ENCODE results near the gene CSRNP3. TPM values are rescaled to one million over a fixed set of nuclear protein-coding genes. Genes with fewer than 3 reads are reported as not detected.

The CSRNP3 gene
- total RNA-seq, 6 donors from 2014 or later = 0.46 to 4.1 (median 1.5) TPM

DNA sequence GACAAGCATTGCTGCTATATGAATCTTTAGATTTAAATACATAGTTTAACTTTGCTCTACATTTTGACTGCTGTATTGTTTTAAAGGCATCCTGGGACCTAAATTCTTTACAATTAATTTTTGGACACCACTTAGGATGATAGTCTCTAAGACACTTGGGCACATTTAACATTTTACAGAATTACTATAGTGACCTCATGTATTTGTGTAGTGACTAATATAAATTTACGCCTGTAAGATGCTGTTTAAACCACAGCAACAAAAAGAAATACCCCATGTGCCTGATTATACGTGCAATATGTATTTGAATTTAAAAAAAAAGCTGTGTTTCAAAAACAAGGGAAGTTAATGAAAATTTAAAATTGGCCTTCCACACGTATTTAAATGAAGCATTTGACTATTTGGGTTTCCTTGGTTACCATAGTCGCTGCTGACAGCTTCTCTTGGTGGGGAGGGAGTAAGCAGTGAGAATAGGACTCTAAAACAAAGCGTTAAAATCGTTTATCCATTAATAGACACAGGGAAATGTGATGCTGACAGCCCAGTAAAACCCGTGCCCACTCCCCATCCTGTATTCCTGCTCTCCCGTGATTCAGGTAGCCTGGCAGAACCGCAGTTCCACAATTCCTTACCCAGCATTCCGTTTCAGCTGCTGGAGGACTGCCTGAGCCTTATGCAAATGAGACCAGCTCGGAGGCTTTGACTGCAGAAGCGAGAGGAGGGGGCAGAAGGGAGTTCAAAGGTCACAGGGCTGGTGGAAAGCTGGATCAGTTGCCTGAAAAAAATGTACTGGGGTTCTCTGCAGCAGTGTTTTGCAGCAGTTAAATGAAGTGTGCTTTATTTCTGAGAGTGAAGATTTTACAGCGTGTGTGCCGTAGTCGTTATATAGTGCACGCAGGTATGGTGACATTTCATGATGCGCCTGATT lies 104.3 kb downstream of the CSRNP3 start:
- ATAC-seq (ENCODE audit: low FRiP score in 2 of 2) (peak in 1 of 2 donors; percentile 62), DNase-seq (peak in 1 of 2 donors; percentile 53)
- 36 to 54% methylated on average over 16 to 17 of the region's 17 CpGs for WGBS, 2 donors
- H3K27me3 ChIP-seq = no peaks in the 10 kb centered on the region
- peak overlapping the region in 3 of 4 donors; percentile 33 to 42 (median 37) for H3K4me3 ChIP-seq
- no peaks in the 10 kb centered on the region for H3K9me3 ChIP-seq
- no peaks in the 10 kb centered on the region for H3K36me3 ChIP-seq
- H3K27ac ChIP-seq = no peak overlapping the region
- peaks cover 0 to 8% (median 0%) of the 10 kb centered on the region in 4 donors for H3K4me1 ChIP-seq
- TF ChIP-seq POLR2AphosphoS5 (IDR thresholded peaks at IDR 0.05) (no peak), POLR2A (IDR thresholded peaks at IDR 0.05) (no peak), EP300 (IDR thresholded peaks at IDR 0.05) (no peak)
- TF ChIP-seq, protein P1, sequence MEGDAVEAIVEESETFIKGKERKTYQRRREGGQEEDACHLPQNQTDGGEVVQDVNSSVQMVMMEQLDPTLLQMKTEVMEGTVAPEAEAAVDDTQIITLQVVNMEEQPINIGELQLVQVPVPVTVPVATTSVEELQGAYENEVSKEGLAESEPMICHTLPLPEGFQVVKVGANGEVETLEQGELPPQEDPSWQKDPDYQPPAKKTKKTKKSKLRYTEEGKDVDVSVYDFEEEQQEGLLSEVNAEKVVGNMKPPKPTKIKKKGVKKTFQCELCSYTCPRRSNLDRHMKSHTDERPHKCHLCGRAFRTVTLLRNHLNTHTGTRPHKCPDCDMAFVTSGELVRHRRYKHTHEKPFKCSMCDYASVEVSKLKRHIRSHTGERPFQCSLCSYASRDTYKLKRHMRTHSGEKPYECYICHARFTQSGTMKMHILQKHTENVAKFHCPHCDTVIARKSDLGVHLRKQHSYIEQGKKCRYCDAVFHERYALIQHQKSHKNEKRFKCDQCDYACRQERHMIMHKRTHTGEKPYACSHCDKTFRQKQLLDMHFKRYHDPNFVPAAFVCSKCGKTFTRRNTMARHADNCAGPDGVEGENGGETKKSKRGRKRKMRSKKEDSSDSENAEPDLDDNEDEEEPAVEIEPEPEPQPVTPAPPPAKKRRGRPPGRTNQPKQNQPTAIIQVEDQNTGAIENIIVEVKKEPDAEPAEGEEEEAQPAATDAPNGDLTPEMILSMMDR (IDR thresholded peaks at IDR 0.05) = no peak

DNA sequence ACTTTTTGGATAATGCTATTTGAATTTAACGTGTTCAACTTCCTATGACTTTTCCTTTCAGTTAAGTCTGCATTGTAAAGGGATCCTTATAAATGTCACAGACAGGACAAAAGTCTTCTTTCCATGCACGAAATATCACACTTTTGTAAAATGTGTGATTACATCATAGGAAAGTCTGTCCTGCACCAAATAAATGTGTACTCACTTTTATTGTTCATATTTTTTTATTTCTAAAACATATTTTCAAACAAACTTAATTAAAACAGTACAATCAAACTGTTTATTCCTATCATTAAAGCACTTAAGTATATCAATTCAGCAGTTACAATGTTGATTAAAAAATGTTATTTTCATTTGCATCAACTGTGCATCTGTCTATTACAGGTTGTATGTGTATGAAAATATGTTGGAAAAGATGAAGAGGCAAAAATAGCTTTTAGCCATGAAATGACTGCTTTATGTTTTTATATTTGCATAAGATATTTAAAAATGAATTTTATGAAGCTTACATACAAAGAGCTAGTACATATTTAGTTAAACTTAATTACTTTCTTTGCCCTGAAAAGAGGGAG lies 105.6 kb downstream of the CSRNP3 start:
- H3K27ac ChIP-seq = no peak overlapping the region
- H3K9me3 ChIP-seq = no peaks in the 10 kb centered on the region
- TF ChIP-seq, protein P1 (IDR thresholded peaks at IDR 0.05) = no peak
- H3K4me1 ChIP-seq = peaks cover 0 to 8% (median 0%) of the 10 kb centered on the region in 4 donors
- H3K4me3 ChIP-seq = no peak overlapping the region
- no peaks in the 10 kb centered on the region for H3K27me3 ChIP-seq
- no peaks in the 10 kb centered on the region for H3K36me3 ChIP-seq
- ATAC-seq (ENCODE audit: low FRiP score in 2 of 2) (no peak), DNase-seq (no peak)
- 84 to 95% methylated on average over 2 of the region's 2 CpGs for WGBS, 2 donors

DNA sequence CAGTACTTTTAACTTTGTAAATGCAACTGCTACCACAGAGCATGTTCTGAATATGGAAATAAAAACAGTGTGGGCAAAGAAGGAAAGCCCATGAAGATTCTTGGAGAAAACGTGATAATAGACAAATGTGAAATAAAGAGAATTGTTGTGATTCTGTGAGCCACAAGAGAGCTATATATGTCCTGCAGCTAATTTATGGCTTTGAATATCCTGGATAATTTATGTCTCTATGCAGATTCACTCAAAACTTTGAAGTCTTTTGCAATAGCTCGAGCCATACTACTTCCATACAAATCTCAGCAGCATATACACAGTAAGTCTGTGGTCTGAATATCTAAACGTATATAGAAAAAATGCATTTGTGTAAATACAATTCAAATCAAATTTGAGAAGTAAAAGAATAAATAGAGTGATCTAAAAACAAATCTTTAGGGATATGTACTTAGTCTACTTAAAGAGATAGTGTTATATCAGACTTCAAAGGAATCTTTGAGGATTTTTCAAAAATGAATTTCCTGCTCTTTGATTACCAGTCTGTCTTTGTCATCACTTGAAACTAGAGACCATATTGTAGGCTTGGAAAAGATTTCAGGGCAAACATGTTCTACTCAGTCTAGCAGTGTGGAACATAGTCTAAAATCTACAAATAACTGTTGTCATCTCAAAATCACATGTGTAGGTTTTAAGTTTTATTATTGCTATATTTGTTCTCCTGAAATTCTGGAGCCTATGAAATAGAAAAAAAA lies 107.1 kb downstream of the CSRNP3 start:
- TF ChIP-seq, protein P1 (IDR thresholded peaks at IDR 0.05) = no peak
- TF ChIP-seq EP300 (IDR thresholded peaks at IDR 0.05) (no peak), POLR2AphosphoS5 (IDR thresholded peaks at IDR 0.05) (no peak), POLR2A (IDR thresholded peaks at IDR 0.05) (no peak)
- peaks cover 0 to 8% (median 0%) of the 10 kb centered on the region in 4 donors for H3K4me1 ChIP-seq
- DNase-seq = no peak
- no peaks in the 10 kb centered on the region for H3K9me3 ChIP-seq
- H3K27ac ChIP-seq = no peak overlapping the region
- ATAC-seq (ENCODE audit: low FRiP score in 2 of 2) = no peak
- H3K36me3 ChIP-seq = no peaks in the 10 kb centered on the region
- H3K4me3 ChIP-seq = no peak overlapping the region
- no peaks in the 10 kb centered on the region for H3K27me3 ChIP-seq
- 82% methylated on average over 3 of the region's 3 CpGs for WGBS, 2 donors

DNA sequence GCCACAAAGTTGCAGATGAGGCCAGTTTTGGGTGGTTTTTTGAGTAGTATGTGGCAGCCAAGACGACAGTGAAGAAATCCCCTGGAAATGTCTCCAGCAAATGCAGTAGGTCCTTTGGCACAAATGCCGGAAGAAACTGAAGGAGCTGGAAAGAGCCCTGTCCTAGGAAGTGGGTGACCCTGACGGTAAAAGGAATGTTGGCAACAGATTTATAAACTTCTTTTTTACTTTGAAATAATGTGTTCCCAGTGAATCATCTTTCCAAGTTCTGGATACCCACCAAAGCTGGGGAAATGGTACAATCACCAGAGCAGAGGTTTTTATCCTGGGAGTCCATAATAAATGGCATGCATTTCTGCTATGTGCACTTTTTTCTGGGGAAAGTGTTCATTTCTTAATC lies 112.9 kb downstream of the CSRNP3 start:
- Histone ChIP-seq H3K9me3 (no peaks in the 10 kb centered on the region), H3K27ac (no peak overlapping the region), H3K36me3 (no peaks in the 10 kb centered on the region), H3K4me1 (peaks cover 0 to 14% (median 7%) of the 10 kb centered on the region in 4 donors), H3K27me3 (no peaks in the 10 kb centered on the region), H3K4me3 (no peak overlapping the region)
- WGBS, 2 donors = 40 to 67% methylated on average over 3 of the region's 3 CpGs
- ATAC-seq (ENCODE audit: low FRiP score in 2 of 2) = no peak
- TF ChIP-seq, protein P1 (IDR thresholded peaks at IDR 0.05) = no peak
- TF ChIP-seq POLR2A (IDR thresholded peaks at IDR 0.05) (no peak), POLR2AphosphoS5 (IDR thresholded peaks at IDR 0.05) (no peak), EP300 (IDR thresholded peaks at IDR 0.05) (no peak)
- peak in 1 of 2 donors; percentile 23 for DNase-seq

Measured in upper lobe of left lung (tissue), 6 donors.